WI38 (cell line): Measurements from ENCODE around the gene ZNF423.

Experiments used
- H3K4me3 ChIP-seq: 2 replicates; pipeline ENCODE4 v1.5.1; 2011; ENCODE audit warnings: low read depth, mild to moderate bottlenecking, control low read depth, low read length
- CTCF ChIP-seq: IDR thresholded peaks from 2 replicates; pipeline ENCODE4 v1.5.1; 2012; ENCODE audit warnings: low read depth, mild to moderate bottlenecking, control low read depth, low read length

The ZNF423 gene

GRCh38 chr16:49488740-49489525 lies 367.0 kb downstream of the ZNF423 start:
- no peak for TF ChIP-seq CTCF
- H3K4me3 ChIP-seq: no peak overlapping the region

GRCh38 chr16:49488336-49488735 lies 367.6 kb downstream of the ZNF423 start:
- no peak overlapping the region for H3K4me3 ChIP-seq
- no peak for TF ChIP-seq CTCF

- no peak overlapping the region for H3K4me3 ChIP-seq
- no peak for TF ChIP-seq CTCF
These were observed 368.2 kb downstream of the ZNF423 start for GRCh38 chr16:49487746-49488145.

GRCh38 chr16:49486400-49486799 lies 369.5 kb downstream of the ZNF423 start:
- no peak for TF ChIP-seq CTCF
- no peak overlapping the region for H3K4me3 ChIP-seq

- TF ChIP-seq CTCF: no peak
- no peak overlapping the region for H3K4me3 ChIP-seq
These were observed 370.2 kb downstream of the ZNF423 start for GRCh38 chr16:49485663-49486062.

GRCh38 chr16:49484936-49485335 lies 371.0 kb downstream of the ZNF423 start:
- TF ChIP-seq CTCF: no peak
- no peak overlapping the region for H3K4me3 ChIP-seq

GRCh38 chr16:49484451-49484849 lies 371.5 kb downstream of the ZNF423 start:
- no peak overlapping the region for H3K4me3 ChIP-seq
- no peak for TF ChIP-seq CTCF
